Keratinocyte (primary cell): Measurements from ENCODE around the gene ERBB4. TPM values are rescaled to one million over a fixed set of nuclear protein-coding genes. Genes with fewer than 3 reads are reported as not detected.

Source experiments
- DNase-seq: peaks from one replicate; pipeline ENCODE4 v3.0.0-alpha.2; 2011; ENCODE audit warnings: low read depth, missing footprints, low spot score
- FAIRE-seq: peaks from 2 replicates; lab custom pipeline; 2011; peaks lifted over from hg19 to GRCh38; lab: Jason Lieb, UNC
- H2AFZ ChIP-seq: 2 replicates; pipeline ENCODE4 v1.6.0; 2012; ENCODE audit warnings: low read length, control low read depth, inconsistent platforms; ENCODE audit not compliant: control insufficient read depth
- H3K27ac ChIP-seq: 2 replicates; pipeline ENCODE4 v1.5.1; 2011; ENCODE audit warnings: low read length; ENCODE audit not compliant: control insufficient read depth, insufficient read depth
- H3K27me3 ChIP-seq: 3 replicates; pipeline ENCODE4 v1.6.0; 2011; ENCODE audit warnings: low read length; ENCODE audit not compliant: control insufficient read depth, insufficient read depth; ENCODE audit errors: extremely low read depth
- H3K36me3 ChIP-seq, 2 experiments: 2 replicates in 1 of 2; 3 replicates in 1 of 2; pipeline ENCODE4 v1.5.1; 2011; ENCODE audit warnings: low read length in 2 of 2, mild to moderate bottlenecking in 1 of 2; ENCODE audit not compliant: control insufficient read depth in 2 of 2, insufficient read depth in 2 of 2; ENCODE audit errors: extremely low read depth in 1 of 2
- H3K4me1 ChIP-seq: 3 replicates; pipeline ENCODE4 v1.5.1; 2011; ENCODE audit warnings: low read length; ENCODE audit not compliant: control insufficient read depth, insufficient read depth; ENCODE audit errors: extremely low read depth
- H3K4me2 ChIP-seq: 3 replicates; pipeline ENCODE4 v1.6.0; 2011; ENCODE audit warnings: low read depth, low read length; ENCODE audit not compliant: control insufficient read depth, insufficient read depth; ENCODE audit errors: extremely low read depth
- H3K4me3 ChIP-seq, 3 experiments: fragments of 200-600 bp in 1 of 3; sonication (generic) in 1 of 3; 2 replicates in 2 of 3; 3 replicates in 1 of 3; pipeline ENCODE4 v1.5.1; 2011 to 2016; ENCODE audit warnings: low read length in 3 of 3, mild to moderate bottlenecking in 3 of 3, control low read depth in 2 of 3, inconsistent platforms in 1 of 3, low read depth in 1 of 3, mixed read lengths in 1 of 3, mixed run types in 1 of 3, moderate library complexity in 1 of 3; ENCODE audit not compliant: control insufficient read depth in 2 of 3, insufficient read depth in 2 of 3; ENCODE audit errors: extremely low read depth in 1 of 3
- H3K79me2 ChIP-seq: 2 replicates; pipeline ENCODE4 v1.6.0; 2012; ENCODE audit warnings: low read length; ENCODE audit not compliant: control insufficient read depth, insufficient read depth
- H3K9ac ChIP-seq: 3 replicates; pipeline ENCODE4 v1.6.0; 2011; ENCODE audit warnings: low read length; ENCODE audit not compliant: control insufficient read depth, insufficient read depth; ENCODE audit errors: extremely low read depth
- H3K9me1 ChIP-seq: 3 replicates; pipeline ENCODE4 v1.6.0; 2011; ENCODE audit warnings: low read length; ENCODE audit not compliant: control insufficient read depth, insufficient read depth; ENCODE audit errors: extremely low read depth
- H3K9me3 ChIP-seq: 2 replicates; pipeline ENCODE4 v1.5.1; 2012; ENCODE audit warnings: low read depth, low read length; ENCODE audit not compliant: control insufficient read depth
- H4K20me1 ChIP-seq: 3 replicates; pipeline ENCODE4 v1.6.0; 2011; ENCODE audit warnings: low read length; ENCODE audit not compliant: control insufficient read depth, insufficient read depth; ENCODE audit errors: extremely low read depth
- CTCF ChIP-seq, 3 experiments: IDR thresholded peaks in 1 of 3; conservative IDR thresholded peaks in 1 of 3; optimal IDR thresholded peaks in 1 of 3; 2 replicates in 2 of 3; 3 replicates in 1 of 3; pipeline versions ENCODE3 to v1.5.1; 2011; ENCODE audit warnings: low read length in 3 of 3, mild to moderate bottlenecking in 3 of 3, moderate library complexity in 2 of 3, control low read depth in 1 of 3, inconsistent platforms in 1 of 3; ENCODE audit not compliant: insufficient read depth in 2 of 3; ENCODE audit errors: extremely low read depth in 1 of 3
- EZH2 ChIP-seq: IDR thresholded peaks from one replicate; pipeline ENCODE4 v1.6.1; 2012; ENCODE audit warnings: inconsistent platforms, mild to moderate bottlenecking, low read length, moderate library complexity
- dilution Hi-C: fragments of 300-500 bp; cut with MboI; formaldehyde crosslinking; loops from one replicate; pipeline ENCODE4 v1.7.0; 2020; ENCODE audit warnings: low sequenced_read_pairs; ENCODE audit not compliant: extremely low pct_ligation_motif_present
- polyA plus RNA-seq, 5 experiments: library from polyadenylated mRNA; depleted of rRNA in 3 of 5; stranded (reverse) in 3 of 5; stranded (forward) in 1 of 5; unstranded in 1 of 5; fragments of >200 nt; gene quantifications; 1 replicate in 1 of 5; 2 replicates in 3 of 5; 3 replicates in 1 of 5; pipeline versions ENCODE4 v1.2.1 to v1.2.3, GENCODE V29; 2011 to 2012; ENCODE audit warnings: missing spikeins in 2 of 5, low read depth in 1 of 5, low replicate concordance in 1 of 5

Gene ERBB4
- polyA plus RNA-seq, 1 donor (not counting 4 experiments of a cell fraction or from before 2014, with no cell fraction given) = 0.01 TPM

DNA sequence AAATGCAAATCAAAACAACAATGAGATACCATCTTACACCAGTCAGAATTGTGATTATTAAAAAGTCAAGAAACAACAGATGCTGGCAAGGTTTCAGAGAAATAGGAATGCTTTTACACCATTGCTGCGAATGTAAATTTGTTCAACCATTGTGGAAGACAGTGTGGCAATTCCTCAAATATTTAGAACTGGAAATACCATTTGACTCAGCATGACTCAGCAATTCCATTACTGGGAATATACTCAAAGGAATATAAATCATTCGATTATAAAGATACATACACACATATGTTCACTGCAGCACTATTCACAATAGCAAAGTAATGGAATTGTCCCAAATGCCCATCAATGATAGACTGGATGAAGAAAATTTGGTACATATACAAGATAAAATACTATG, 516.7 kb downstream of the ERBB4 start:
- no peak overlapping the region for H3K27ac ChIP-seq
- no peaks in the 10 kb centered on the region for H3K9me1 ChIP-seq
- DNase-seq (peak; percentile 1), FAIRE-seq (no peak)
- TF ChIP-seq EZH2 = no peak
- TF ChIP-seq CTCF (optimal IDR thresholded peaks at IDR 0.05 in 1 of 3, IDR thresholded peaks at IDR 0.05 in 1 of 3, conservative IDR thresholded peaks at IDR 0.05 in 1 of 3; ENCODE audit: extremely low read depth in 1 of 3, insufficient read depth in 2 of 3, low read length in 3 of 3) = no peak
- no peaks in the 10 kb centered on the region for H3K27me3 ChIP-seq
- H3K79me2 ChIP-seq = no peaks in the 10 kb centered on the region
- no peaks in the 10 kb centered on the region for H4K20me1 ChIP-seq
- dilution Hi-C loops = no loop called here
- no peaks in the 10 kb centered on the region for H3K9me3 ChIP-seq
- no peak overlapping the region for H3K4me3 ChIP-seq
- no peak overlapping the region for H3K4me2 ChIP-seq
- no peaks in the 10 kb centered on the region for H3K4me1 ChIP-seq
- H3K9ac ChIP-seq = no peak overlapping the region
- H2AFZ ChIP-seq = no peak overlapping the region
- no peaks in the 10 kb centered on the region for H3K36me3 ChIP-seq

DNA sequence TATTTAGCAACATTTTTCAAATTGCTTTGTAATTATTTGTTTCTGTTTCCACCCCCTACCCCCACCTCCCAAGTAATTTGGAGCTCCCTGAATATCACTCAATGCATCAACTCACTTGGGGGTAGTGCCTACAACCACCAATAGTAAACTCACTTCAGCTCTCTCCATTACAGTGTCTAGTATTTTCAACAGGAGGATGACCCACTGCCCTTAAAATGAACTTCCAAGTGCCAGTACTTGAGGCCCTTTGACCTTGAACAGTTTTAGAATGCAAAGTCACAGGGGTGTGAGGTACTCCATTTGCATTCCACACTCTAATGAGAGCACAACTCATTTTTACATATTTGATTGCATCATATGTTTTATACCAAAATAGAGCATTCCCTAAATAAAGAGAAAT, 523.0 kb downstream of the ERBB4 start:
- no peak overlapping the region for H3K4me3 ChIP-seq
- no peak for FAIRE-seq

More for the DNA sequence above, 523.0 kb downstream of the ERBB4 start:
- no peak for TF ChIP-seq CTCF (optimal IDR thresholded peaks at IDR 0.05 in 1 of 3, IDR thresholded peaks at IDR 0.05 in 1 of 3, conservative IDR thresholded peaks at IDR 0.05 in 1 of 3; ENCODE audit: extremely low read depth in 1 of 3, insufficient read depth in 2 of 3, low read length in 3 of 3)
- no peak for TF ChIP-seq EZH2
- no peak overlapping the region for H2AFZ ChIP-seq
- H3K9me3 ChIP-seq = no peaks in the 10 kb centered on the region
- DNase-seq = no peak
- H3K4me2 ChIP-seq = no peak overlapping the region
- no peak overlapping the region for H3K9ac ChIP-seq
- H3K4me1 ChIP-seq = no peaks in the 10 kb centered on the region
- H3K9me1 ChIP-seq = no peaks in the 10 kb centered on the region
- H3K79me2 ChIP-seq = no peaks in the 10 kb centered on the region
- dilution Hi-C loops = no loop called here
- H3K36me3 ChIP-seq = no peaks in the 10 kb centered on the region
- H3K27ac ChIP-seq = no peak overlapping the region
- no peaks in the 10 kb centered on the region for H3K27me3 ChIP-seq
- no peaks in the 10 kb centered on the region for H4K20me1 ChIP-seq
